ENCODE measurements around the gene PGA3.

- TF ChIP-seq POLR2A (IDR thresholded peaks at IDR 0.05): no peak
- TF ChIP-seq, protein P1, sequence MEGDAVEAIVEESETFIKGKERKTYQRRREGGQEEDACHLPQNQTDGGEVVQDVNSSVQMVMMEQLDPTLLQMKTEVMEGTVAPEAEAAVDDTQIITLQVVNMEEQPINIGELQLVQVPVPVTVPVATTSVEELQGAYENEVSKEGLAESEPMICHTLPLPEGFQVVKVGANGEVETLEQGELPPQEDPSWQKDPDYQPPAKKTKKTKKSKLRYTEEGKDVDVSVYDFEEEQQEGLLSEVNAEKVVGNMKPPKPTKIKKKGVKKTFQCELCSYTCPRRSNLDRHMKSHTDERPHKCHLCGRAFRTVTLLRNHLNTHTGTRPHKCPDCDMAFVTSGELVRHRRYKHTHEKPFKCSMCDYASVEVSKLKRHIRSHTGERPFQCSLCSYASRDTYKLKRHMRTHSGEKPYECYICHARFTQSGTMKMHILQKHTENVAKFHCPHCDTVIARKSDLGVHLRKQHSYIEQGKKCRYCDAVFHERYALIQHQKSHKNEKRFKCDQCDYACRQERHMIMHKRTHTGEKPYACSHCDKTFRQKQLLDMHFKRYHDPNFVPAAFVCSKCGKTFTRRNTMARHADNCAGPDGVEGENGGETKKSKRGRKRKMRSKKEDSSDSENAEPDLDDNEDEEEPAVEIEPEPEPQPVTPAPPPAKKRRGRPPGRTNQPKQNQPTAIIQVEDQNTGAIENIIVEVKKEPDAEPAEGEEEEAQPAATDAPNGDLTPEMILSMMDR (IDR thresholded peaks at IDR 0.05): no peak
Measured at GRCh38 chr11:61198948-61199523, 4.3 kb upstream of the PGA3 start.
